Measurements from ENCODE around the gene CSMD2. TPM values are rescaled to one million over a fixed set of nuclear protein-coding genes. Genes with fewer than 3 reads are reported as not detected.
"Not testable (repeated sequence)": the region's sequence is repeated elsewhere in the genome, so short reads cannot be mapped to it uniquely, and the experiment has no call there.

The CSMD2 gene
- total and polyA plus RNA-seq, 2 donors from 2014 or later: 0.47 TPM; not detected in 1

- FAIRE-seq: no peak
- no peak for TF ChIP-seq CTCF (IDR thresholded peaks at IDR 0.05; ENCODE audit: borderline replicate concordance, extremely low read depth, insufficient read depth)
- H3K27me3 ChIP-seq (ENCODE audit: control insufficient read depth, insufficient read depth, low read length): peaks cover 4% of the 10 kb centered on the region
Measured at GRCh38 chr1:34188418-34188817, 23.4 kb upstream of the CSMD2 start.

GRCh38 chr1:34186741-34187494, 21.9 kb upstream of the CSMD2 start:
- no peak for TF ChIP-seq CTCF (IDR thresholded peaks at IDR 0.05; ENCODE audit: borderline replicate concordance, extremely low read depth, insufficient read depth)
- no peak for FAIRE-seq
- intact Hi-C loops (cut with DNase I): no loop called here

More at GRCh38 chr1:34188418-34188817, 23.4 kb upstream of the CSMD2 start:
- no peaks in the 10 kb centered on the region for H3K4me1 ChIP-seq (ENCODE audit: control insufficient read depth in 2 of 3, insufficient read depth in 2 of 3, low read depth in 1 of 3, low read length in 3 of 3)
- DNase-seq: no peak
- no peak overlapping the region for H3K9ac ChIP-seq (ENCODE audit: low read length in 3 of 3)
- H3K36me3 ChIP-seq (ENCODE audit: control insufficient read depth in 2 of 3, insufficient read depth in 3 of 3, low read length in 3 of 3): no peaks in the 10 kb centered on the region
- intact Hi-C loops (cut with DNase I): no loop called here
- peaks cover 0 to 3% (median 0%) of the 10 kb centered on the region in 3 donors for H3K9me3 ChIP-seq (ENCODE audit: control insufficient read depth in 2 of 3, insufficient read depth in 1 of 3, low read length in 3 of 3)
- no peak overlapping the region for H3K27ac ChIP-seq (ENCODE audit: low read depth in 2 of 2, low read length in 2 of 2)
- no peak overlapping the region for H3K4me3 ChIP-seq (ENCODE audit: low read length in 3 of 3)

GRCh38 chr1:34183381-34183780, 18.4 kb upstream of the CSMD2 start:
- intact Hi-C loops (cut with DNase I); H3K4me3 ChIP-seq (ENCODE audit: low read length in 3 of 3); FAIRE-seq; H3K36me3 ChIP-seq (ENCODE audit: control insufficient read depth in 2 of 3, insufficient read depth in 3 of 3, low read length in 3 of 3); H3K27me3 ChIP-seq (ENCODE audit: control insufficient read depth, insufficient read depth, low read length); DNase-seq; H3K9me3 ChIP-seq (ENCODE audit: control insufficient read depth in 2 of 3, insufficient read depth in 1 of 3, low read length in 3 of 3); H3K9ac ChIP-seq (ENCODE audit: low read length in 3 of 3); H3K27ac ChIP-seq (ENCODE audit: low read depth in 2 of 2, low read length in 2 of 2); H3K4me1 ChIP-seq (ENCODE audit: control insufficient read depth in 2 of 3, insufficient read depth in 2 of 3, low read depth in 1 of 3, low read length in 3 of 3): not testable (repeated sequence)

More at GRCh38 chr1:34186741-34187494, 21.9 kb upstream of the CSMD2 start:
- Histone ChIP-seq H3K4me1 (ENCODE audit: control insufficient read depth in 2 of 3, insufficient read depth in 2 of 3, low read depth in 1 of 3, low read length in 3 of 3) (no peaks in the 10 kb centered on the region), H3K9me3 (ENCODE audit: control insufficient read depth in 2 of 3, insufficient read depth in 1 of 3, low read length in 3 of 3) (peaks cover 0 to 3% (median 0%) of the 10 kb centered on the region in 3 donors), H3K27ac (ENCODE audit: low read depth in 2 of 2, low read length in 2 of 2) (no peak overlapping the region), H3K36me3 (ENCODE audit: control insufficient read depth in 2 of 3, insufficient read depth in 3 of 3, low read length in 3 of 3) (no peaks in the 10 kb centered on the region), H3K27me3 (ENCODE audit: control insufficient read depth, insufficient read depth, low read length) (peaks cover 4% of the 10 kb centered on the region), H3K9ac (ENCODE audit: low read length in 3 of 3) (no peak overlapping the region), H3K4me3 (ENCODE audit: low read length in 3 of 3) (no peak overlapping the region)
- no peak for DNase-seq

- Histone ChIP-seq H3K9me3 (ENCODE audit: control insufficient read depth in 2 of 3, insufficient read depth in 1 of 3, low read length in 3 of 3) (no peaks in the 10 kb centered on the region), H3K27ac (ENCODE audit: low read depth in 2 of 2, low read length in 2 of 2) (no peak overlapping the region), H3K4me1 (ENCODE audit: control insufficient read depth in 2 of 3, insufficient read depth in 2 of 3, low read depth in 1 of 3, low read length in 3 of 3) (no peaks in the 10 kb centered on the region), H3K4me3 (ENCODE audit: low read length in 3 of 3) (no peak overlapping the region), H3K27me3 (ENCODE audit: control insufficient read depth, insufficient read depth, low read length) (peaks cover 18% of the 10 kb centered on the region), H3K36me3 (ENCODE audit: control insufficient read depth in 2 of 3, insufficient read depth in 3 of 3, low read length in 3 of 3) (no peaks in the 10 kb centered on the region), H3K9ac (ENCODE audit: low read length in 3 of 3) (no peak overlapping the region)
- FAIRE-seq (no peak), DNase-seq (no peak)
- intact Hi-C loops (cut with DNase I): no loop called here
- TF ChIP-seq CTCF (IDR thresholded peaks at IDR 0.05; ENCODE audit: borderline replicate concordance, extremely low read depth, insufficient read depth): no peak
Measured at GRCh38 chr1:34178072-34178471, 13.0 kb upstream of the CSMD2 start.

All from kidney (tissue), 14 donors.